NB4 (cell line): Measurements from ENCODE around the gene SMIM32.

Source experiments
- CTCF ChIP-seq: IDR thresholded peaks from one replicate; pipeline ENCODE4 v1.5.1; 2012; ENCODE audit warnings: low read depth, low read length
- MYC ChIP-seq: IDR thresholded peaks from 2 replicates; pipeline ENCODE4 v1.6.1; 2011; ENCODE audit warnings: low read depth, low read length
- POLR2A ChIP-seq: IDR thresholded peaks from 2 replicates; pipeline ENCODE4 v1.6.1; 2011; ENCODE audit warnings: mild to moderate bottlenecking; ENCODE audit not compliant: insufficient read length; ENCODE audit errors: extremely low read depth

- TF ChIP-seq CTCF = no peak
- no peak for TF ChIP-seq POLR2A
- TF ChIP-seq MYC = no peak
These were observed 13.0 kb upstream of the SMIM32 start for GRCh38 chr5:136205941-136206340.
